ENCODE measurements around the gene LINC01488.
A peak's percentile ranks its signal among the peaks of the same experiment; 100 is the strongest.

Gene LINC01488

DNA sequence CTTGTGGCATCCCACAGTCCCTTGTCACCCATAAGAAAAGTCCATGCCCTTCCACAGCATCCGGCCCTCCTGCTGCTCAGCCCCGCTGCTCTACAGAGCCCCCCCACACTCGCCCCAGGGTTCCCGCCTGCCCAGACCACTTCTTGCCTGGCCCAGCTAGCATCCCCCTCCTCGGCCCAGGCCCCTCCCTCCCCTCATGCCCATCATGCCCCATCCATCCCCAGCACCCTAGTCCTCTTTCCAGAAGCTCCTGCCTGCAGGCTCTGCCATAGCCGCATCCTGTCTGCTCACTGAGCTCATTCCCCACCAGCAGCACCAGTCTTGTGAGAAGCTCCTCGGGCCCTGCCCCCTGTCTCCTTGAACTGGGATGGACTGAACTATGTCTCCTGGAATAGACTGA lies 54.4 kb downstream of the LINC01488 start:
- no peak for DNase-seq

- DNase-seq, result no peak
These were observed 54.9 kb downstream of the LINC01488 start for GRCh38 chr11:69536406-69536805.

DNA sequence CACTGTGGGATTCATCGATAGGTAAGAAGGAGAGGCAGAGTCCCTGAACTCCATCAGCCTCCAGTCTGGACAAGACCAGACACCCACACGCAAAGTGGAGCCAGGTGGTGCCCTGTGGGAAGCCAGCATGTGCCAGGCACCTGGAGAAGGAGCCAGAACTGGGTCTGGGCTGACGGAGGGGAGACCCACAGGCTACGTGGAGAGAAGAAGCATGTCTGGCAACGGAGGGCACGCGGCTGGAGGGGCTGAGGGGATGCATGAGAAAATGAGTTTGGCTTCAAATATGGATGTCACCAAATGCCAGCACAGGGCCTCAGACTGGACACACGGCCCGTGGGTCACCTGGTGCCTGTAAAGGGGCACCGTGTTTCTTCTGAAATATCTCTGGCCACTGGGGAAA lies 55.7 kb downstream of the LINC01488 start:
- no peak for DNase-seq

DNA sequence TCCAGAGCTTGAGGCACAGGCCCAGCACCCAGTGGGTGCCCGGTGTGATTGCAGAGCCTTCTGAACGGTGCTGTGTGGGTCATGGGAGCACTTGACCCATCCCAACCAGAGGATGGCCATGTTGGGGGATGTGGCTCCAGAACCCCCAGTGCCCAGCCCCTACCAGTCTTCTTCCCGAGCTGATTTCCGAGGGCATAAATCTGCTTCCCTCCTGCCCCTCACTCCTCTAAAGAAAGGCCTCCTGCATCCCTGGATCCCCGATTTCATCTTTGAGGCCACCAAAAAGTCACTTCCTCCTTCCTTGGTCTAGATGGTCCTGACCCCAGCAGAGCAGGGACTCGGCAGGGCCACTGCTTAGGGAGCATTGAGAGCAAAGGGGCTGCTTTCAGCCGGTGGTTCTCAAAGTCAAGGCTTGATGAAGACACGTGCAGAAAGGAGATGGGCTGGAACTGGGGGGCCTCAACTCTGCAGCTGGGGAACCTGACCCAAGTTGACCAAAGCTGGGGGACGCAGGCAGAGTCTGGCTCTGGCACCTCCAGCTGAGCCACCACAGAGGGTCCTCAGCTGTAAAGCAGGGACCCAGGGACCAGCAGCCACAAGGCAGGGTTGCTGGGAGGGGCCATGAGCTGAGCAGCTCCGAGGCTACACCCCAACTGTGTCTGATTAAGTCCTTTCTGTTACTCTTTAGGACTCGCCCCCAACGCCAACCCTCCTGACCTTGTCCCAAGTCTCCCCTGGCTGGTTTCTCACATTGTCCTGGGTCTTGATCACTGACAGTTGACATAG lies 56.6 kb downstream of the LINC01488 start:
- no peak for DNase-seq

DNA sequence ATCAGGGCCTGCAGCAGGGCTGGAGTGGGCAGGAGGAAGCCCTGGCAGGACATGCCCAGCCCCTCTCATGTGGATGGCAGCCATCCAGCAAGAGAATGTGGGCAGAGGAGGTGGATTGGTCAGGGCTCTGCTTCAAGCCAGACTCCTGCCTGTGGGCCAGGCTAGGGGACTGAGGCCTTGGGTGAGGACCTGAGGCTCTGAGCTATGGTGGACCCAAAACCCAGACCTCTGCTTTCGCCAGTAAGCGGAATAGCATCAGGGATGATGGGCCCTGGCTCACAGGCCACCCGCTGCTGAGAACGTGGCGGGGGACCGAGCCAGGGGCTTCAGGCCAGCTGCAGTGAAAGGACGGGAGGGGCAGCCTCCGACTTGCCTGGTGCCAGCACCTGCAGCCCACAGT lies 57.4 kb downstream of the LINC01488 start:
- DNase-seq, result peak; percentile 10

DNA sequence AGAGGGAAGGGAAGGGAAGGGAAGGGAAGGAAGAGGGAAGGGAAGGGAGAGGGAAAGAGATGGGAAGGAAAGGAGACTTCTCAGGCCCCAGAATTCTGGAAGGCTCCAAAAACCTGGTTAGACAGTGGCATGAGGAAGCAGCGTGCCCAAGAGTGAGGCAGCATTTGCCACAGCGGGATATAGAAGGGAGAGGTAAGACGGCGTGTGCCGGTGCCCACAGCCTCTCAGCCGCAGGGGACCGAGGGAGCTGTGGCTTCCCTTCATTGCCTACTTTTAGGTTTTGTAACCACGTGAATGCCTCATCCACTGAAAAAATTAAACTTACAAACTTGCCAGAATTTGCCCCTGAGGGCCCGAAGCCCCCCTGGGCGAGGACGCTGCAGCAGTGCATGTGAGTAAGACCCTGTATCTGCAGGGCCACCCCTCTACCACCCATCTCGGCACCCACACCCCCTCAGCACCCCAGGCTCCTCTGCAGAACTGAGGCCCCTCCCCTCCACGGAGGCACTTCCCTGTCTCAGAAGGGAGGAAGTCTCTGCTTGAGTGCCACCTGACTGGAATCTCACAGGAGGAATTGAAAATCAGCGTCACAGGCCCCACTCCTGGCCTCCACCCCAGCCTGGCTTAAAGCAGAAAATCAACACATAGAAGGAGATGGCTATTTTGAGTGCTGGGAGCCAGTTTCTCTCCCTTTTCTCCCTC lies 58.1 kb downstream of the LINC01488 start:
- DNase-seq, result no peak

- no peak for DNase-seq
These were observed 58.9 kb downstream of the LINC01488 start for GRCh38 chr11:69540118-69541000.

DNA sequence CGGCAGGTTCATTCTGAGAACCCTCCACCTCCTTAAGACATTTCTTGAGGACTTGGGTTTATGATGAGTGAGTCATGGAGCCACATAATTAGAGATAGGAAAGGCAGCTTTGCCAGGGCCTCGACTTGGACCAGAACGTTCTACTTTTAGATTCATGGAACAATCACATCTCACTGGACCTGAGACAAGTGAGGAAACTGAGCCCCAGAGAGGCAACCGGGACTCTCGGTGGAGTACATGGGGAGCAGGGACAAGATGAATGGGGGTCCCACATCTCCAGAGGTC lies 59.5 kb downstream of the LINC01488 start:
- DNase-seq, result no peak

- no peak for DNase-seq
These were observed 60.2 kb downstream of the LINC01488 start for GRCh38 chr11:69541501-69542313.

DNA sequence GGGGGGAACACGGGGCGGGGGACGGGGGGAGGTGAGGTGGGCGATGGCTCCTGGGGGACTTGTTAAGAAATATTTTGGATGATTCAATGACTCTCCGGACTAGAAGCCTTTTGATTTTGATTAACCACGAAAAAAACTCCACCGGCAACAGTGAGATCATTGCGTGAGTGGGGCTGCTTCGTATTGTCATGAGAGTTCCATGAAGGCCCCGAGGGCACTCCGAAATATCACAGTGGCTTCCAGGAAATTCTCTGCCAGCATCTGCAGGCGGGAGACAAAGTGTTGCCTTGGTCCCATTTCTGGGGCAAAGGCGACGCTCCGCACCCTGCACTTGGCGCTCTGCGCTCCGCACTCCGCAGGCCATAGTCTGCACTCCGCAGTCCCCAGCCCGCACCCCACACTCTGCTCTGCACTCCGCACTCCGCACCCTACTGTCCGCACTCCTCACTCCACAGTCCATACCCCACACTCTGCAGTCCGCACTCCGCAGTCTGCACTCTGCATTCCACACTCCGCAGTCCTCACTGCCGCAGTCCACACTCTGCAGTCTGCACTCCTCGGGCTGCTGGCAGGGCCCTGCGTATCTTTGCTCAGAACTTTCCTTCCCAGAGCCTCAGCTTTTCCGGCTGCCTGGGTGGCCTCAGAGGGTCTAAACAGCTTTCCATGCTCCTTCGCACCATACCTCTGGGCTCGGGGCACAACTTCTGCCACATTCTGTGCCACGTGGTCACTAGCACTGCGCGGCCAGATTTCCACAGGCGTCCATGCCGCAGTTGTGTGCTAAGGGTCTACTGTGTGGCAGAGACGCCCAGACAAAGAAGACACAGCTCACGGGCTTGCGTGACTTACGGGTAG lies 61.1 kb downstream of the LINC01488 start:
- DNase-seq, result no peak
